GM19463 (cell line): ENCODE results near the gene GARS1.
"Not testable (repeated sequence)": the region's sequence is repeated elsewhere in the genome, so short reads cannot be mapped to it uniquely, and the experiment has no call there.

ENCODE experiments used
- ATAC-seq: cut with Tn5 transposase; IDR thresholded peaks from one replicate; pipeline ENCODE4 v1.9.1; 2021; ENCODE audit warnings: mild to moderate bottlenecking, moderate library complexity; ENCODE audit not compliant: unreplicated experiment

Gene GARS1

DNA sequence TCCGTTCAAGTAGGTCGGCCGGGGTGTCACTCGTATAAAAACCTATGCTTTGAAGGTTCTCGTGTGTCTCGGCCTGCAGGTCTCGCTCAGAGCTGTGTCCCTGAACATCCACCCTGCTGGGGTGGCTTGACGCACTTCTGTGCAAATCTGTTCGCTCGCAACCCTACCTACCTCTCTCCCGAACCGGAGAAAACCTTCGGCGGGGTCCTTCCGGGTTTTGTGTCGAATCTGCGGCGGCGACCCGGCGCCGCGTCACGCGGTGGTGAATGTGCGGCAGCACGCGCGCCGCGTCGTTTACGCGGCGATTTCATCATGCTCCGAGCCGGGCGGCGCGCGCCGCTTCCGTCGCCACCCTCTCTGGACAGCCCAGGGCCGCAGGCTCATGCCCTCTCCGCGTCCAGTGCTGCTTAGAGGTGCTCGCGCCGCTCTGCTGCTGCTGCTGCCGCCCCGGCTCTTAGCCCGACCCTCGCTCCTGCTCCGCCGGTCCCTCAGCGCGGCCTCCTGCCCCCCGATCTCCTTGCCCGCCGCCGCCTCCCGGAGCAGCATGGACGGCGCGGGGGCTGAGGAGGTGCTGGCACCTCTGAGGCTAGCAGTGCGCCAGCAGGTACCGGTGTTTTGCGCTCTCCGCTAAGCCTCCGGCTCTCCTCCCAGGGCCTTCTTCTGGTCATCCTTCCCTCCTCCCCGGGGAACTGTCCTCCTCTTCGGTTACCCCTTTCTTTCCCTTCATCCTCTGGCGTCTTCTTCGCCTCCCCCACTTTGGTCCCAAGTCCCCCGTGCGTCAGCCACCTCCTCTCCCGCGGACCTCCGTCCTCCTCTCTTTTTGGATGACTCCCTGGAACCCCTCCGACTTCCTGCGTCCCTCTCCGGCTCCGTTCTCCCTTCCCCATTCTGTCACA is at the start of gene GARS1:
Gene GARS1, plus strand, starts transcription at position 339 of the 896 bp plus-strand sequence. Its CDS starts 44 bp downstream, at position 383.
- peak; percentile 92 for ATAC-seq

GRCh38 chr7:30545791-30546555 is 48.7 kb upstream of the GARS1 start:
- ATAC-seq, result no peak

DNA sequence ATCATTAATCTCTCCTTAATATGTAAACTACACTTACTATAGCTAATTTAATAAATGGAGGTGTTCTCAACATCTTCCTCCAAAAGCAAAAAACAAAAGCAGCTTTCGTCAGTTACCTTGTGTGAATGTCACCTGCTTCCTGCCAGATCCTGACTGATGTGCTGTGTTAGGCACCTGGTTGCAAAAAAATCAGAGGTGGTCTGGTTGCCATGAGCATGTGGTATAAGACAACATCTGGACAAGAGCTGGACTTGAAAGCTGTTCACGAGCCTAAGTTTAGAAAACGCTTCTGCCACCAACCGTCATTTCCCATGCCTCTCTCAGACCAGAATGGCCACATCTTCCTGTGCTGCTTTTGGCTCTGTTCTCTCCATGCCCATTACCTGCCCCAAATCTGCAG is 48.1 kb upstream of the GARS1 start:
- ATAC-seq, result no peak

DNA sequence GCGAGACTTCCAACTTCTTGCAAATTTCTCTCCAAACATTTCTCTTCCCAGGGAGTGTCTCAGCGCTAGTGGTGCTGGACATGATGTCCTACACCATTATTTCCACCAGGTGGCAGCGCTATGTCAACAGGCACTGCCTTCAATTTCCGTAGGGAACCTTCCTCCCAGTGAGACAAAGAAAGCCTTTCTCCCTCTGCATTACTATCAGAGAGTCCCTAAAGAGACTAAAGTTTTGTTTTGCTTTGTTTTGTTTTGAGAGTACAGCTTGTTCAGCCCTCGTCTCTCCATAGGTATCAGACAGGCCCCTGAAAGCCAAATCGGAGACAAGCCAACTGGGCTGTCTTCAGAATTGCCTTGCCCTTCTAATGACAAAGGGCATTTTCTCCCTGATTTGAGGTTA is 45.8 kb upstream of the GARS1 start:
- ATAC-seq, result no peak

DNA sequence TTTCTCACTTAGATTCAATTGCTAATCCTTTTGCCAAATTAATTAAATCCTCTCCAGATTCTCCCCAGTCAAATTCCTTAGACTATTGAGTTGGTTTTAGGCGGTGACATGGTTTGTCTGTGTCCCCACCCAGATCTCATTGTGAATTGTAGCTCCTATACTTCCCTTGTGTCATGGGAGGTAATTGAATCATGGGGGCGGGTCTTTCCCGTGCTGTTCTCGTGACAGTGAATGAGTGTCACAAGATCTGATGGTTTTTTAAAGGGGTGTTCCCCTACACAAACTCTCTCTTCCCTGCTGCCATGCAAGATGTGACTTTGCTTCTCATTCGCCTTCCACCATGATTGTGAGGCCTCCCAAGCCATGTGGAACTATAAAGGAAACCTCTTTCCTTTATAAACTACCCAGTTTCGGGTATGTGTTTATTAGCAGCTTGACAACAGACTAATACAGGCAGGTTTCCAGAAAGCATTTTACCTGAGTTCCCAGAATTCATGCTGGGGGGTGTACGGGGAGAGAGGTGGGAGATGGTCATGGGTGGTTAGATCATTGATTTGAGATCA is 44.7 kb upstream of the GARS1 start:
- ATAC-seq, result no peak

DNA sequence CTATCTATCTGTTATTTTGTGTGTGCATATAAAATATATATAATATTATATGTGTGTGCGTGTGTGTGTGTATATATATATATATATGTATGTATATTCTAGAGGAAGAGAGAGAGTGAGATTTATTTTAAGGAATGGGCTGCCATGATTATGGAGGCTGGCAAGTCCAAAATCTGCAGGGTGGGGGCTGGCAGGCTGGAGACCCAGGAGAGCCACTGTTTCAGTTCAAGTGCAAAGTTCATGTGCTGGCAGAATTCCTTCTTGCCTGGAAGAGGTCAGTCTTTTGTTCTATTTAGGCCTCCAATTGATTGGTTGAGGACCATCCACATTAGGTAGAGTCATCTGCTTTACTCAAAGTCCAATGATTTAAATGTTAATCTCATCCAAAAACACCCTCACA is 42.3 kb upstream of the GARS1 start:
- ATAC-seq, result no peak

DNA sequence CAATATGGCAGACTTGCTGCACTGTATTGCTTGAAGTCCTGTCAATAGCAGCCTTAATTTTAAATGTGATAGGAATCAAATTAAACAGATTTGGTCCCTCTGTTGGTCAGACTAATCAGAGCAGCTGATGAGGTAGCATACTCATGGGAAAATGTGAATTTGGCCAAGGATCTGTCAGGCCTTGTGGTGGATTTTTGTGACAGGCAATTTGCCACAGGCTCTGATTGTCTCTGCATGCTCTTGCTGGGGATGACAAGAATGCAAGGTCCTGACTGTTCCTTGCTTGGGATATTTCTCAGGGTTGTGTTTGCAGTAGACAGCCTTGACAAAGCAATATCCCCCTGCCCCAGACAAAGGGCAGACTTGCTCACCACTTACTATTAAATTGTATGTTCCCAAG is 41.5 kb upstream of the GARS1 start:
- ATAC-seq, result no peak

DNA sequence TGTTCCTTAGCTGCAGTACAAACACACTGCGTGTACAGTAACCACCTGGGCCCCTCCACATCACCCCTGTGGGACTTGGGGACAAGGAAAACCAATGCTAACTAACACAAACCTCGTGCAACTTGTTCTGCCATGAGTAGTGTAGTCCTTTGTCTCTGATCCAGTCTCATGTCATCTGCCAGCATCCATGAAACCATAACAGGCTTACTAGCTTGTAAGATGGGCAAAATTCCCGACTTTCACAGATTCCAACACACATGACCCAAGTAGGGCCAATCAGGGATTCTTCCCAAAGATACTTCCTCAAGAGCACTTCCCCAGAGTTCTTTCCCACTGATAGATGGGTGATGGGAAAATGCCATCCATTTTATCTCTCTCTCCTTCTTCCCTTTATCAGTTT is 41.1 kb upstream of the GARS1 start:
- no peak for ATAC-seq

GRCh38 chr7:30555525-30555924 is 39.2 kb upstream of the GARS1 start:
- no peak for ATAC-seq

- no peak for ATAC-seq
Observed at GRCh38 chr7:30556840-30557239, 37.8 kb upstream of the GARS1 start.

- ATAC-seq, result no peak
Observed at GRCh38 chr7:30557245-30557644, 37.4 kb upstream of the GARS1 start.

GRCh38 chr7:30559611-30560010 is 35.1 kb upstream of the GARS1 start:
- no peak for ATAC-seq

GRCh38 chr7:30561389-30561788 is 33.3 kb upstream of the GARS1 start:
- ATAC-seq, result no peak

DNA sequence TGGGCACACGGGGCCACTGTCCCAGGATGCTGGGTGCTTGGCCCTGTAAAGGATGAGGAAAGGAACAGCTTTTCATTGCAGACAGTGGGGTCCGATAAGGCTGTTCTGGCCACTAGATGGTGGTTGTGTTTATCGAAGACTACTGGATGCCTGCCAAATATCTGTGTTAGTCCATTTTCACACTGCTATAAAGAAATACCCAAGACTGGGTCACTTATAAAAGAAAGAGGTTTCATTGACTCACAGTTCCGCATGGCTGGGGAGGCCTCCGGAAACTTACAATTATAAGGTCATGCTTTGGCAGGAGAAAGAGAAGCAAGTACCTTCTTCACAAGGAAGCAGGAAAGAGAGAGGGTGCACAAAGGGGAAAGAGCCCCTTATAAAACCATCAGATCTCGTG is 32.2 kb upstream of the GARS1 start:
- no peak for ATAC-seq

- ATAC-seq, result no peak
Observed at GRCh38 chr7:30562909-30563308, 31.8 kb upstream of the GARS1 start.

- ATAC-seq, result no peak
Observed at GRCh38 chr7:30563326-30563942, 31.2 kb upstream of the GARS1 start.

- ATAC-seq, result peak; percentile 96
Observed at GRCh38 chr7:30564243-30564892, 30.3 kb upstream of the GARS1 start.

GRCh38 chr7:30566596-30566995 is 28.1 kb upstream of the GARS1 start:
- ATAC-seq, result no peak

DNA sequence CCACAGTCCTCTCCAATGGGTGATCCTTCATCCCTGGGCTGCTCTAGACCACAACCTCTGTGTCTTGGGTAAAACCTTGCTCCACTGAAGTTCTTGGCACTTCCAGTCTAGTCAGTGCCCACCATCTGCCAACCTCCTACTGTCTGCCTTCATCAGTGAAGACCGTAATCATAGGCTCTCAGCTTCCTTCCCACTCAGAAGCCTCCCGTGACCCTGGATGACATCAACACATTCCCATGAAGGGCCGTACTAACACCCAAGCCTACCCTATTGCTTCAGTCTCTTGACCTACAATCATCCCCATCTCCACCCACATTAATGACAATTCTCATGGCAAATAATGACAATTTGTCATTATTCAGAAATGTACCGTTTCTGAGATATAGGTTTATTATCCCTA is 27.6 kb upstream of the GARS1 start:
- no peak for ATAC-seq

DNA sequence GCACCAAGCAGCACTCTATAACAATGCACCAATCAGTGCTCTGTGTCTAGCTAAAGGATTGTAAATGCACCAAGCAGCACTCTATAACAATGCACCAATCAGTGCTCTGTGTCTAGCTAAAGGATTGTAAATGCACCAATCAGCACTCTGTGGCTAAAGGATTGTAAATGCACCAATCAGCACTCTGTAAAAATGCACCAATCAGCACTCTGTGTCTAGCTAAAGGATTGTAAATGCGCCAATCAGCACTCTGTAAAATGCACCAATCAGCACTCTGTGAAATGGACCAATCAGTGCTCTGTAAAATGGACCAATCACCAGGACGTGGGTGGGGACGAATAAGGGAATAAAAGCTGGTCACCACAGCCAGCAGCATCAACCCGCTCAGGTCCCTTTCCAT is 24.4 kb upstream of the GARS1 start:
- not testable (repeated sequence) for ATAC-seq
